GM21423 (cell line): Measurements from ENCODE around the gene ERI2.
"Not testable (repeated sequence)": the region's sequence is repeated elsewhere in the genome, so short reads cannot be mapped to it uniquely, and the experiment has no call there.

Experiments
- ATAC-seq: cut with Tn5 transposase; IDR thresholded peaks from one replicate; pipeline ENCODE4 v1.9.1; 2021; ENCODE audit warnings: mild to moderate bottlenecking, moderate library complexity; ENCODE audit not compliant: unreplicated experiment

ERI2 gene

GRCh38 chr16:20821682-20822081 is 15.4 kb upstream of the ERI2 start:
- no peak for ATAC-seq

GRCh38 chr16:20818929-20819585 is 12.8 kb upstream of the ERI2 start:
- no peak for ATAC-seq

GRCh38 chr16:20814784-20815183 is 8.5 kb upstream of the ERI2 start:
- no peak for ATAC-seq

GRCh38 chr16:20812510-20812909 is 6.2 kb upstream of the ERI2 start:
- ATAC-seq, result no peak

- no peak for ATAC-seq
These were observed 5.7 kb upstream of the ERI2 start for GRCh38 chr16:20811889-20812439.

- no peak for ATAC-seq
These were observed 1.6 kb upstream of the ERI2 start for GRCh38 chr16:20807862-20808261.

GRCh38 chr16:20805684-20806167 is 546 bp downstream of the ERI2 start:
- ATAC-seq, result not testable (repeated sequence)

- no peak for ATAC-seq
These were observed 2.6 kb downstream of the ERI2 start for GRCh38 chr16:20803561-20804214.

GRCh38 chr16:20803192-20803560 is 3.1 kb downstream of the ERI2 start:
- ATAC-seq, result no peak

- ATAC-seq, result no peak
These were observed 5.0 kb downstream of the ERI2 start for GRCh38 chr16:20801278-20801677.

GRCh38 chr16:20799599-20799998 is 6.7 kb downstream of the ERI2 start:
- ATAC-seq, result no peak

GRCh38 chr16:20798364-20798763 is 7.9 kb downstream of the ERI2 start:
- no peak for ATAC-seq

GRCh38 chr16:20791923-20792612 is 14.2 kb downstream of the ERI2 start:
- ATAC-seq, result no peak

- ATAC-seq, result no peak
These were observed 17.1 kb downstream of the ERI2 start for GRCh38 chr16:20789130-20789529.

- ATAC-seq, result no peak
These were observed 22.1 kb downstream of the ERI2 start for GRCh38 chr16:20784204-20784603.

- no peak for ATAC-seq
These were observed 23.8 kb downstream of the ERI2 start for GRCh38 chr16:20782470-20782869.

- no peak for ATAC-seq
These were observed 24.6 kb downstream of the ERI2 start for GRCh38 chr16:20781697-20782096.

- ATAC-seq, result no peak
These were observed 31.4 kb downstream of the ERI2 start for GRCh38 chr16:20774703-20775362.

GRCh38 chr16:20773679-20774078 is 32.6 kb downstream of the ERI2 start:
- no peak for ATAC-seq

- ATAC-seq, result no peak
These were observed 37.5 kb downstream of the ERI2 start for GRCh38 chr16:20768818-20769217.

- ATAC-seq, result no peak
These were observed 38.2 kb downstream of the ERI2 start for GRCh38 chr16:20768121-20768520.
